ENCODE measurements around the gene GCNT2. TPM values are rescaled to one million over a fixed set of nuclear protein-coding genes. Genes with fewer than 3 reads are reported as not detected.
"Not testable (repeated sequence)": the region's sequence is repeated elsewhere in the genome, so short reads cannot be mapped to it uniquely, and the experiment has no call there.

The GCNT2 gene
- total RNA-seq, 2 donors from 2014 or later = 0.82 to 5.0 TPM

- H3K36me3 Mint-ChIP-seq = peaks cover 0 to 17% of the 10 kb centered on the region in 2 donors
- ATAC-seq = no peak
- H3K27ac Mint-ChIP-seq = no peak overlapping the region
- DNase-seq (ENCODE audit: low spot score in 2 of 2) = no peak
- H3K9me3 Mint-ChIP-seq = no peaks in the 10 kb centered on the region
Measured at GRCh38 chr6:10557913-10558312, 36.8 kb downstream of the GCNT2 start.

DNA sequence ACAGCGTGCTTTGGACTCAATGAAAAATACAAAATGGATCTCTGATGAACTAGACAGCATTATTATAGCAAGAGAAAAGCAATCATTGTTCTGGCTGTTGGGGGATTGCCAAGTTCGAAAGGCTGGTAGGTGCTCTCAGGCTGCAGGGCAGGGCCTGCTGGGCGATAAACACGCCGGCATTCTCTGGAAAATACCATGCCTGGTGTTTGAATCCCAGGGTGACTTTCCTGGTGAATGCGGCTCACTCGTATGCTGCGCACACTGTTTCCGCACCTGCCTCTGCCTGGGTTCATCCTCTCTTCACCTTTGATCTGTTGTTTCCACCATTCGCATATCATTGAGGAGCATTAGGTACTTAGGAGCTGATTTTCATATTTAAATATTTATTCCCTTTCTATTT lies 37.4 kb downstream of the GCNT2 start:
- ATAC-seq = no peak
- H3K27ac Mint-ChIP-seq = no peak overlapping the region
- H3K36me3 Mint-ChIP-seq = peaks cover 0 to 17% of the 10 kb centered on the region in 2 donors
- H3K9me3 Mint-ChIP-seq = no peaks in the 10 kb centered on the region
- DNase-seq (ENCODE audit: low spot score in 2 of 2) = no peak

GRCh38 chr6:10559522-10560152 lies 38.5 kb downstream of the GCNT2 start:
- no peaks in the 10 kb centered on the region for H3K9me3 Mint-ChIP-seq
- H3K36me3 Mint-ChIP-seq = peaks cover 0 to 17% of the 10 kb centered on the region in 2 donors
- H3K27ac Mint-ChIP-seq = no peak overlapping the region
- ATAC-seq (no peak), DNase-seq (ENCODE audit: low spot score in 2 of 2) (no peak)

GRCh38 chr6:10561611-10562199 lies 40.6 kb downstream of the GCNT2 start:
- Mint-ChIP-seq H3K27ac (no peak overlapping the region), H3K9me3 (no peaks in the 10 kb centered on the region), H3K36me3 (peaks cover 0 to 5% of the 10 kb centered on the region in 2 donors)
- ATAC-seq = no peak
- DNase-seq (ENCODE audit: low spot score in 2 of 2) = no peak

GRCh38 chr6:10564975-10565673 lies 44.0 kb downstream of the GCNT2 start:
- ATAC-seq = no peak
- no peak for DNase-seq (ENCODE audit: low spot score in 2 of 2)
- H3K9me3 Mint-ChIP-seq = peaks cover 0 to 4% of the 10 kb centered on the region in 2 donors
- peaks cover 0 to 5% of the 10 kb centered on the region in 2 donors for H3K36me3 Mint-ChIP-seq
- no peak overlapping the region for H3K27ac Mint-ChIP-seq

GRCh38 chr6:10565913-10566312 lies 44.8 kb downstream of the GCNT2 start:
- H3K27ac Mint-ChIP-seq = no peak overlapping the region
- DNase-seq (ENCODE audit: low spot score in 2 of 2) (no peak), ATAC-seq (no peak)
- H3K9me3 Mint-ChIP-seq = peaks cover 0 to 4% of the 10 kb centered on the region in 2 donors
- peaks cover 0 to 5% of the 10 kb centered on the region in 2 donors for H3K36me3 Mint-ChIP-seq

- no peak for DNase-seq (ENCODE audit: low spot score in 2 of 2)
- no peak overlapping the region for H3K27ac Mint-ChIP-seq
- ATAC-seq = no peak
- peaks cover 0 to 4% of the 10 kb centered on the region in 2 donors for H3K9me3 Mint-ChIP-seq
- no peaks in the 10 kb centered on the region for H3K36me3 Mint-ChIP-seq
Measured at GRCh38 chr6:10567256-10568026, 46.3 kb downstream of the GCNT2 start.

GRCh38 chr6:10569392-10570127 lies 48.4 kb downstream of the GCNT2 start:
- Mint-ChIP-seq H3K36me3 (no peaks in the 10 kb centered on the region), H3K27ac (peak overlapping the region in 1 of 2 donors; percentile 77), H3K9me3 (peaks cover 0 to 4% of the 10 kb centered on the region in 2 donors)
- no peak for DNase-seq (ENCODE audit: low spot score in 2 of 2)
- no peak for ATAC-seq

DNA sequence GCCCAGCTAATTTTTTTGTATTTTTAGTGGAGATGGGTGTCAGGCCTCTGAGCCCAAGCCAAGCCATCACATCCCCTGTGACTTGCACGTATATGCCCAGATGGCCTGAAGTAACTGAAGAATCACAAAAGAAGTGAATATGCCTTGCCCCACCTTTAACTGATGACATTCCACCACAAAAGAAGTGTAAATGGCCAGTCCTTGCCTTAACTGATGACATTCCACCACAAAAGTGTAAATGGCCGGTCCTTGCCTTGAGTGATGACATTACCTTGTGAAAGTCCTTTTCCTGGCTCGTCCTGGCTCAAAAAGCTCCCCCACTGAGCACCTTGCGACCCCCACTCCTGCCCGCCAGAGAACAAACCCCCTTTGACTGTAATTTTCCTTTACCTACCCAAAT lies 54.4 kb downstream of the GCNT2 start:
- ATAC-seq; H3K27ac Mint-ChIP-seq; DNase-seq (ENCODE audit: low spot score in 2 of 2); H3K9me3 Mint-ChIP-seq; H3K36me3 Mint-ChIP-seq: not testable (repeated sequence)

DNA sequence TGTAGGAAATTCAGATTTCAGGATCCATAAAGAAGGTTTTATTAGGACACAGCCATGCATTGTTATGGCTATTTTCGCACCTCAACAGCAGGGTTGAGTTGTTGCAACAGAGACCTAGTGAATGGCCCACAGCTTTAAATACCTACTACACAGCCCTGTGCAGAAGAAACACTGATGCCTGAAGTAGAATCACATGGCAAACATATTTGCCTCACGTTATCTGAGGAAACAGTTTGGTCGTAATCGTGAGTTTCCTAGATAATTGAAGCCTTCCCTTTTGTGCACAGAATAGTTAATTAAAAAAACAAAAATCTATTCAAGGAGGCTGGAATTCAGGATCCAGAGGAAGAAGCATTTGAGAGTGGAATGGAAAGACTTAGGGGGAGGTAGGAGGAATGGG lies 55.1 kb downstream of the GCNT2 start:
- no peaks in the 10 kb centered on the region for H3K9me3 Mint-ChIP-seq
- DNase-seq (ENCODE audit: low spot score in 2 of 2) = no peak
- ATAC-seq = no peak
- no peaks in the 10 kb centered on the region for H3K36me3 Mint-ChIP-seq
- H3K27ac Mint-ChIP-seq = no peak overlapping the region

GRCh38 chr6:10577112-10577511 lies 56.0 kb downstream of the GCNT2 start:
- Mint-ChIP-seq H3K27ac (no peak overlapping the region), H3K36me3 (no peaks in the 10 kb centered on the region), H3K9me3 (no peaks in the 10 kb centered on the region)
- no peak for ATAC-seq
- DNase-seq (ENCODE audit: low spot score in 2 of 2) = no peak

DNA sequence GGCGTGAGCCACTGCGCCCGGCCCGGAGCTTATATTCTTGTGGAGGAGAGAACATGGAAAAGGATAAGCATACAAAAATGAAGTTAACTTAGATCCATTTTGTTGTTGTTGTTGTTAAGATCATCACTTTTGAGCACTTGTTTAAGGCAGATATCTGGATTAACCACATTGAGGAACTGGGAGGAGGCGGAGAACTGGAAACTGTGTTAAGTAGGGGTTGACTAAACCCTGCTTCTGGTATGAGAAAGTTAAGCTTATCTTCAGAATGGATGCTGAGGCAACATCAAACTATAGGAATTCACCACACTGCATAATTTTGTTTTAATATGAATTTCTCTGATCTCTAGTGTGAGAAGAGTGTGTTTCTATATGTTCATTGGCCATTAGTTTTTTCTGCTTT lies 57.6 kb downstream of the GCNT2 start:
- Mint-ChIP-seq H3K9me3 (no peaks in the 10 kb centered on the region), H3K27ac (no peak overlapping the region), H3K36me3 (no peaks in the 10 kb centered on the region)
- no peak for ATAC-seq
- no peak for DNase-seq (ENCODE audit: low spot score in 2 of 2)

DNA sequence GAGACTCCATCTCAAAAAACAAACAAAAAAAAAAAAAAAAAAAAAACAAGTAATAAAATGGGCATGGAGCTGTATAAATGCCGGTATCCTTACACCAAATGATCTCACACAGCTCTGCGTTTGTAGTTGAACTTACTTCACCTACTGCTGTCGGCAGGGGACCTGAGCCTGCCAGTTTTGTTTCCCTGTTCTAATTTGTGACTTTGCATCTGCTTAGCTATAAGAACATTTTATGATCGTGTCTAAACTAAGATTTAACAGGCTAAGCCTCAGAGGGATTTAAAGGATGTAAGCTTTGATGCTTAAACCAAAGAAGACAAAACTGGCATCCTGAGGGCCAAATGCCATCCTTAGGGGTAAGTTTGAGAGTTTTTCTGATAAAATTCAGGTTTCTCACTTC lies 58.7 kb downstream of the GCNT2 start:
- no peaks in the 10 kb centered on the region for H3K9me3 Mint-ChIP-seq
- ATAC-seq = no peak

DNA sequence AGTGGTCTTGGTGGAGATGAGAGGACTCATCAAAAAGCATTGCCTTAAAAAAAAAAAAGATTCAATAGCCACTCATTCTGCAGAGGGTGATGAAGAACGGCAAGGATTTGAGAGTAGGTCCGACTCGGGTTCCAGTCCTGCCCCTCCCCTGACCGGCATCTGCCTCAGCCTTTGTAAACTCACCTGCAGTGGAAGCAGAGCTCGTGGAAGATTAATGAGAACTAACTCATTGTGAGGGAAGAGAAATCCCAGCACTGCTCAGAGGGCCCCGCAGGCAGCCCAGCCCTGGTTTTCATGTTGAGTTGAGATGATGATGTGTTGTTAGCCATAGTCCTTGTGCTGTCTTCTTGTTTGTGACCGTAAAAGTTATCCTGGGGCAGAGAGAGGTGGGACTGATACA lies 59.4 kb downstream of the GCNT2 start:
- ATAC-seq (no peak), DNase-seq (ENCODE audit: low spot score in 2 of 2) (no peak)
- H3K27ac Mint-ChIP-seq = no peak overlapping the region
- H3K36me3 Mint-ChIP-seq = no peaks in the 10 kb centered on the region
- H3K9me3 Mint-ChIP-seq = no peaks in the 10 kb centered on the region

More for the DNA sequence above, 58.7 kb downstream of the GCNT2 start:
- Mint-ChIP-seq H3K27ac (no peak overlapping the region), H3K36me3 (no peaks in the 10 kb centered on the region)
- no peak for DNase-seq (ENCODE audit: low spot score in 2 of 2)

DNA sequence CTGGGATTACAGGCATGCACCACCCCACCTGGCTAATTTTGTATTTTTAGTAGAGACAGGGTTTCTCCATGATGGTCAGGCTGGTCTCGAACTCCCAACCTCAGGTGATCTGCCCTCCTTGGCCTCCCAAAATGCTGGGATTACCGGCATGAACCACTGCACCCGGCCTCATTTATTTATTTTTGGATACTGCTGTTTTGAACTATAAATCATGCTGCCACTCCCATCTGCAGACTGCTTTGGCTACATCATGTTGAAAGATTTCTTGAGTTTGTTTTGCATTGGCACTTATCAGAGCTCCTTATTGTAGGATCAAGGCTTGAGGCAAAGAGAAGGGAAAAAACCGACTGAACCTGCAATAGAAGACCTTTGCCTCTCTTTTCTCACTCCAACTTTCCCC lies 60.3 kb downstream of the GCNT2 start:
- not testable (repeated sequence) for ATAC-seq; H3K9me3 Mint-ChIP-seq; DNase-seq (ENCODE audit: low spot score in 2 of 2); H3K27ac Mint-ChIP-seq; H3K36me3 Mint-ChIP-seq

DNA sequence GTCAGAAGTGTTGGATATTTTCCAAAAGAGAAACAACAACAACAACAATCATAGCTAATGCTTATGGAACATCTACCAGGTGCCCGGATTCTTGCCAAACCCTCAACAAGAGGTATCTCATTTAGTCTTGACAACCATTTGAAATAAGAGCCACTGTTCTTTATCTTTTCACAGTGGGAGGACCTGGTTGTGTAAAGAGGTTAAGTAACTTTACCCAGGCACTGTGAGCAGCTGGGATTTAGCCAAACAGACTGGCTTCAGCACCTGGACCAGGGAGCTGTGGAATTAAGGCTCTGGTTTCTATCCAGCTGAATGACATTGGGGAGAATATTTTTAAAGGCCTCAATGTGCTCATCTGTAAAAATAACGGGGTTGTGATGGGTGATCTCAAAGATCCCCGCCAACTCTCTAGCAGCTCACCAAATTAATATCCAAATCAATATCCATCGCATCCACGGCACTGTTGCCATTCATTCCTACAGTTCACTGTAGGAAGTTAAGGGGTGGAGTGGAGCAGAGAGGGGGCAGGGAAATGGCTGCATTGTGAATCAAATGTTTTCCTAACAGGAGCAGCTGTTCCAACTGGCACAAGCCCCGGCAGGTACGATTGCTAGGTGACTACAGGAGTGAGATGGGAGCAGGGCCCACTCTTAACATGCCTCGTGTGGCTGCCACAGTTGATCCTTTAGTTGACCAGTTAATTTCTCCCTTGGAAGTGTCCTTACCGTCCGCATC lies 61.8 kb downstream of the GCNT2 start:
- no peak for DNase-seq (ENCODE audit: low spot score in 2 of 2)
- H3K36me3 Mint-ChIP-seq = no peaks in the 10 kb centered on the region
- ATAC-seq = peak in 1 of 2 donors; percentile 32
- H3K9me3 Mint-ChIP-seq = no peaks in the 10 kb centered on the region
- H3K27ac Mint-ChIP-seq = no peak overlapping the region
